GM21526 (cell line): ENCODE data around the gene SLC38A10.

Experiments used
- ATAC-seq: cut with Tn5 transposase; IDR thresholded peaks from one replicate; pipeline ENCODE4 v1.9.1; 2021; ENCODE audit warnings: moderate library complexity; ENCODE audit not compliant: unreplicated experiment, low FRiP score

SLC38A10 gene

GRCh38 chr17:81331527-81332043 lies 36.5 kb upstream of the SLC38A10 start:
- ATAC-seq, result no peak

DNA sequence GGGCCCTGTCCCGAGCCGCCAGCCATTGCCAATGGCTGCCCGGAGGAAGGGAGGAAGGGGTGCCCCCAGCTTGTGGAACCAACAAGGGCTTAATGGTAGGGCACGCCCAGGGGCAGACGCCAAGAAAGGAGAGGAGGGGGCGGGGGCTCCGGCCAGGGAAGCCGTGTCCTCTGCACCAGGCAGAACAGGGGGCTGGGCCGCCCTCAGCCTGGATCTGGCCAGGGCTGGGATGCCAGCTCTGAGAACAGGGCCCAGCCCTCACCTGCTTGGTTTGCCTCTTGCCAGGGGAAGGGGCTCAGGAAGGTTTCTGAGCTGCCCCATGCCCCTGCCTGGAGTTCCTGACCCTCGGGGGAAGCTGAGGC lies 35.8 kb upstream of the SLC38A10 start:
- no peak for ATAC-seq

DNA sequence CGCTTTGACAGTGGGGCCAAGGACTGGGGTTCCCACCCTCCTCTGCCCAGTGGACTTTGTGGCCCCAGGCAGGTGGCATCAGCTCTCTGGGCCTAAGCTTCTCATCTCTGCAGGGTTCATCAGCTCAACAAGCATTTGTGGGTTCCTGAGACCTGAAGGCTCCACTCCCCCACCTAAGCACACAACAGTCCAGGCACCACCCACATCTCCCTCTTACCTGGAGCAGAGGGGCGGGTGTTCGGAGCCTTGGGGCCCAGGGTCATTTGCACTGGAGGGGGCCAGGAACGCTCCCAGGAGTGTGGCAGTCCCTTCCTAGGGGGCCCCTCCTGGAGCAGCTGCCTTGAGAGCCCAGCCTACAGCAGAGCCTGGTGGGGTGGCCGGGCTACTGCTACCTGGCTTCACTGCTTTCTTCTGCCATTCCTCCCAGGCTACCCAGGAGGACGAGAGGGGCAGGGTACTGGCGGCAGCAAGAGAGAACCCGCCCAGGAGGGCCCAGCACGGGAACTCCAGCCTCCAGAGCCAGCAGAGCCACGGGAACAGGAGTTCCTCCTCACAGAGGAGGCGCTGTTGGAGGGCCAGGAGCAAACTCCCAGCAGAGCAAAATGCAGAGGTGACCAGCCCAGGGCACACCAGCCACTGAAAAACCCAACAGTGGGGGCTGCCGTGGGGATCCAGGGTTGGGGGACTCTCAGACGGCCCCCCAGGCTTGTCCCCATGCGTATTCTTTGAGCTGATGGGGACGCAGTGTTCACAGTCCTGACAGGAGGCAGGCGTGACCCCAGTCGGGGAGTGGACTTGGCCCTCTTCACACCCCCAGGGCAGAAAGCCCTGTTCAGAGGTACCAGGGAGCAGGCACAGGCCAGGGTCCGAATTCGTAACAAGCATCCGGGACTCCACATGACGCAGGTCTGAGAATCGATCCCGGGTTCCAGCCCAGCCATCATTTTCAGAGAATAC lies 35.1 kb upstream of the SLC38A10 start:
- no peak for ATAC-seq

GRCh38 chr17:81328978-81329926 lies 34.1 kb upstream of the SLC38A10 start:
- ATAC-seq, result no peak

GRCh38 chr17:81328489-81328888 lies 33.4 kb upstream of the SLC38A10 start:
- no peak for ATAC-seq

DNA sequence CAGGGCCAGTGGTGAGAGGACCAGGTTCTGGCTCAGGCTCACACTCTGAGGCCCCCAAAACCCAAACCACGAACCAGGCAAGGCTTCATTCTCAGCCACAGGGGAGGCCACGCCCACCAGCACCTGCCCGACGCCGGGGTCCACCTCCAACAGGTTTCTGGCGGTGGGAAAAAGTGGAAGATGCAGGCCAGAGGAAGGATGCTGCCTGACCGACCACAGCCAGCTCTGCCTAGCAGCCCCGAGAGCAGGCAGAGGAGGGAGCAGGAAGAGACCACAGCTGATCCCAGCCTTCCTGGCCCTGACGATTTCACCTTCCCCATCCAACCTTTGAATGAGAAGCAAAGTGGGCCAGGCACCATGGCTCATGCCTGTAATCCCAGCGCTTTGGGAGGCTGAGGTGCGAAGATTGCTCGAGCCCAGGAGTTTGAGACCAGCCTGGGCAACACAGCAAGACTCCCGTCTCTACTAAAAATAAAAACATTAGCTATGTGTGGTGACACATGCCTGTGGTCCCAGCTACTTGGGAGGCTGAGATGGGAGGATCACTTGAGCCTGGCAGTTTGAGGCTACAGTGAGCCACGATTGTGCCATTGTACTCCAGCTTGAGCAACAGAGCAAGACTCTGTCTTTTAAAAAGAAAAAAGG lies 30.7 kb upstream of the SLC38A10 start:
- ATAC-seq, result no peak

DNA sequence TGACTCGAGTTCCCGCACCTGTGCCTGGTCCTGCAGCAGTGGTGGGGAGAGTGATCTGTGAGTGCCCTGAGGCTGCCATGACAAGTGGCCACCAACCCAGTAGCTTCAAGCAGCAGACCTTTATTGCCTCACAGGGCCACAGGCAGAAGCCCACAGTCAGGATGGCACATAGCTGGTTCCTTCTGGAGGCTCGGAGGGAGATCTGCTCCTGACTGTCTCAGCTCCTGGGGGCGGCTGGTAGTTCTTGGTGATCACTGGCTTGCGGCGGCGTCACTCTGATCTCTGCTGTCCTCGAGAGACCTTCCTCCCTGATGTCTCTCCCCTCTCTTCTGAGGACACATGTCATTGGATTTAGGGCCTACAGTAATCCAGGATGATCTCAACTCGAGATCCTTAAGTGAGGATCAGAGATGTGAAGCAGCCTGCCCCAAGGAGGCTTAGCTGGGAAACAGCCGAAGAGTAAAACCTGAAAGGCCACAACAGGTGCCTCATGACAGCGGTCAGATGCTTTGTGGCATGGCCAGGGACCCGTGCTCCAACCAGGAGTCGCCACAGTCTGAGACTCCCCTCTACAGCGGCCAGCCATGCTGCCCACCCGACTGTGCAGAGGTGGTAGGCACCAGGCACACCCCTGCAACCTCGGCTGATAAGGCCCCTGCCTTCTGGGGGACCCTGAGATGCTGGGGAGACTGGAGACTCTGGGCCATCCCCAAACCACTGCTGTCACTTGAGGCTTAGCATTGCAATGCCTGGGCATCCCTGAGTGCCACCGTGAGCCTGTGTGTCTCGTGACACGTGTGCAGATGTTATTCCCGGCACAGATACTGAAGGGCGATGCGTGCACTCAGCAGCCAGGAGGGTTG lies 30.0 kb upstream of the SLC38A10 start:
- no peak for ATAC-seq

DNA sequence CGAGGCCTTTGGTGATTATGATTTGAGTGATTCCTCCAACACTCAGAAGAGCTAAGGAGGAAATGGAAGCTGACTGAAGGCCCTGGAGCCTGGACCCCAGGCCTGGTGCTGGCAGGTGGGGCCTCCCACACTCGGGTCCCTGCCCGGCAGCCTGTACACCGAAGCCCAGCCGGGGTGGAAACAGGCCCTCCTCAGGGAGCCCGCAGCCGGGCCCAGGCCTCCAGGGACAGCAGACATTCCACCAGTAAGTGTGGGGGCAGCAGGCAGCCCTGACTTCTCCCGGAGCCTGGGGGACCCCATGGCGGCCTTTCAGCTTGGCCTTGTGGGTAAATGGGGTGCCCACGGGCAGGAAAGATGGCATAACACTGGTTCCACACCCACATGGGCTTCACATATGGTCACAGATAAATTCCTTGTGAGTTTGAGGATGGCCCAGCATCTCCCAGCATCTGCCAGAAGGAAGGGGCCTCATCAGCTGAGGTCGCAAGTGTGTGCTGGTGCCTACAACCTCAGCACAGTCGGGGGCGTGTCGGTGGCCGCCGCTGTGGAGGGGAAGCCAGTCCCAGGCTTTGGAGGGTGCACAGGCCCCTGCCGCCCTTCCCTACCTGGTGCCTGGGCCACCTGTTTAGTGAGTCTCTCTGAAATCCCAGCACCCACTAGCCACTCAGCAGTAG lies 29.2 kb upstream of the SLC38A10 start:
- ATAC-seq, result no peak

DNA sequence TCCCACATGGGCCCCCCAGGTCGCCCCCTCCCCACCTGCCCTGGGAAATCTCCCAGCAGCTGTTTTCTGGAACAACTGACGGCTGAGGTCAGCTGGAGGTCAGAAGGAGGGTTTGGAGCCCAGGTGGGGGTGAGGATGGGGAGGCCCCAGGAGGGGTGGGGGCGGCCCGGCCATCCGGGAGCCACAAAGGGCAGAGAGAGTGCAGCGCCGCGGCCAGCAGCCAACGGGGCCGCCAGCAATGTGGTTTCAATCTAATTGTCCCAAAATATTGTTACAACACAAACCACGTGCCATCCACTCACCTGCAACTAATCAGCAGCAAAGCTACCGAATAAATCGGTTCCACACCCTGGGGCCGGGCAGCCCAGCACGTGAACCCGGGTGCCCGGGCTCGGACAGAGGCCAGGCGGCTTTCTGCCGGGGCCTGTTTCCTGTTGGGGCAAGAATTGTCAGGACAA lies 28.3 kb upstream of the SLC38A10 start:
- ATAC-seq, result no peak

- no peak for ATAC-seq
These were observed 27.9 kb upstream of the SLC38A10 start for GRCh38 chr17:81323083-81323369.

DNA sequence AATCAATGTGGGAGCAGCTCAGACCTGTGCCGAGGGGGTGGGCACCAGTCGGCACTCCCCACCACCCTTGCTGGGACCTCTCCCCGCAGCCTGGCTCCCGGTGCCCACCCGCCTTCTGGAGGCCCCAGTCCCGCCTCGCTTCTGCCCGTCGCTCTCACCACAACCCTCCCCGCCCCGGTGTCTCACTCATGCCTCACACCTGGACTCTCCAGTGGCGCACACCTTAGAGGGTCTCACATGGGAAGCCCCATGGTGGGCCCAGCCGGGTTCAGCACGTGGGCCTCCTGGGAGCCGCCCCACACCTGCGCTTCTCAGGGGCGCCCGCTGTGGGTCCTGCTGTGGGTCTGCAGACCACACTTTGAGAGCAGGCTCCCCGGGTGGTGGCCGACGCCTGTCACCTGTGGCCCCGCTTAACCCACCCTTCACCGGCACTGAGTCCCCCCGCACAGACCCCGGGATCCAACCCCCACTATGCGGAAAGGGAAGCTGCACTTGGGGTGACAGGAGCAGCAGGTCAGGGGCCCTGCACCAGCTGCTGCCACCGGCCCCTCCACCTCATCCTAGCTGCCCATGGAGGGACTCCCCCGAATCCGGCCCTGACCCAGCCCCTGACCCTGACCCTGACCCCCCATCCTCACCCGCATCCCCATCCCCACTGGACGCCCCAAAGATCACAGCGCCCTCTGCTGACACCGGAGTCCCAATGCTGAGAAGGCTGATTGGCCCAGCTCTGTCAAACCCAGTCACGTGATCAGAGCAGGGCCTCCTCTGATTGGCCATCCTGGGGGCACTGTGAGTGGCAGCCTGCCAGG lies 27.4 kb upstream of the SLC38A10 start:
- ATAC-seq, result no peak

DNA sequence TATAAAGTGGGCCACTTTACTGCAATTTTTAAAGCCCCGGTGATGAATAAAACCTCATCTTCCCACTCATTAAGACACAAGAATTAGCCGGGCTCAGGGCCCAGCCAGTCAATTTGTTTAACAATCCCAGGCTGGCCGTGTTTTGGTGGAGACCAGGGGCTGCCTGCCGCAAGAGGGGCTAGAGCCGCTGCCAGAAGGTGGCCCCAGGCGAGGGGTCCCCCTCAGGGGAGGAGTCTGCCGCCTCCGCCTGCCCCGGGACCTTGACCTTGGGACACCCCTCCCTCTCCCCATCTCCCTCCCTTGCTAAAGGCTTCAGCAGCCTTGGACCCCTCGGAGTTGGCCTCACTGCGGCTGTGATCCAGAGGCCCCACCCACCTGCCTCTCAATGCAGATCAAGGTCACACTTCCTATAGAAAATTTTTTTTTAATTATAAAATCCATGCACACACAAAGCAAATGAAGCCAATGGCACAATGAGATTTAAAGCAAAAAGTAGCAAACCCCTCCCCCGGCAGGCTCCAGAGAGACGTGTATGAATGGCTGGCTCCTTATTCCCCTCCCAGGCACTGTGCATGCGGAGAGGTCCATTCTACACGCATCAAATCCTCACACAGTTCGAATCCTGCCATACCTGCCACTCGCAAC lies 23.0 kb upstream of the SLC38A10 start:
- ATAC-seq, result no peak

GRCh38 chr17:81317530-81317821 lies 22.4 kb upstream of the SLC38A10 start:
- ATAC-seq, result no peak

DNA sequence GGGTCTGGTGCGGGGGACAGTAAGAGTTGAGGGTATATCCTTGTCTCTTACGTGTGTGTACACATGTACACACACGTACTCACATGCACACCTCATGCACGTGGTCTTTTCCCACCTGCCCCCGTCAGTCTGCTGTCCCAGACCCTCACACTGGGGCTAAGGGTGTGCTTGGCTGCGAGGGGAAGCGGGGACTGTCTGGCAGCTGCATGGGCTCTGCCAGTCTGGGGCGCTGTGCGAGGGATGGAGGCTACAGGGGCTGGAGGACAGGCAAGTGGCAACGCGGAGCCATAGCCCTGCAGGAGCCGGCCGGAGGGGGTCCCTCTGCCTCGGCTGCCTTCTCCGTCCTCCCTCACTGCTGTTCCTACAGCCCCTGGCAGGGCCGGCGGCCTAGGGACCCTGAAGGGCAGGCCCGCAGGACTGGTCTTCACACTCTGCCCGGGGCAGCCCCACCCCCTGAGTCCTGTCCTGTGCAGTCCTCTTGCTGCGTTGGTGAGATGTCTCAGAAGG lies 20.8 kb upstream of the SLC38A10 start:
- no peak for ATAC-seq

DNA sequence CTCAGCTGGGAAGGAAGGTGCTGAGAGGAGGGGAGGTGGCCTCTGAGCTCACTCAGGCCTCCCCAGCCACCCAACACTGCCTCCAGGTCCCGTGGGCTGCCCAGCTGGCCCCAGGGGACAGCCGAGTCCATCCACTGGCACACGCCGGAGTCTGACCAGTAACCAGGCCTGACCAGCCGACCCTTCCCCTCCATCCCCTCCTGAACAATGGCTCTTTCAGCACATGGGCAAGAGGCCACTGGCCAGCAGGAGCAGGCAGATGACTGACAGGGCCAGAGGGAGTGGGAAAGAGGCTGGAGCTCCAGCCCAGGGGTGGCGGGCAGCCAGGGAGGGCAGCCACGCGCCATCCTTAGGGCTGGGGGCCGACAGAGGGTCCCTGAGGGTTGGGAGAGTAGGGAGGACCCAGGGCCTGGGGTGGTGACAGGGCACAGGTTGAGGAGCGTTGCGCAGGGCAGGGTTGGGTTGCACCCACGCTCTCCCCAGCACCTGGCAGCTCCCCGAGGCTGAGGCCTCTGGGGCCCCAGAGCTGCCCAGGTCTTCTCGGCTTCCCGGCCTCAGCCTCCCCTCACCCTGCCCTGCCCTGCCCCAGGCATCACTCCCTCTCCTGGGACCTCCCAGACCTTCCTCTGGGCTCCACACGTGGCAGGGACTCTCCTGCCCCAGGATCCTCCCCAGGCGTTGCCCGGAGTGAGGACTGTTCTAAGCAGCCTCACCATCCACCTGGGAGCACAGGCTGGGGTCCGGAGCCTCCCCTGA lies 20.2 kb upstream of the SLC38A10 start:
- no peak for ATAC-seq

DNA sequence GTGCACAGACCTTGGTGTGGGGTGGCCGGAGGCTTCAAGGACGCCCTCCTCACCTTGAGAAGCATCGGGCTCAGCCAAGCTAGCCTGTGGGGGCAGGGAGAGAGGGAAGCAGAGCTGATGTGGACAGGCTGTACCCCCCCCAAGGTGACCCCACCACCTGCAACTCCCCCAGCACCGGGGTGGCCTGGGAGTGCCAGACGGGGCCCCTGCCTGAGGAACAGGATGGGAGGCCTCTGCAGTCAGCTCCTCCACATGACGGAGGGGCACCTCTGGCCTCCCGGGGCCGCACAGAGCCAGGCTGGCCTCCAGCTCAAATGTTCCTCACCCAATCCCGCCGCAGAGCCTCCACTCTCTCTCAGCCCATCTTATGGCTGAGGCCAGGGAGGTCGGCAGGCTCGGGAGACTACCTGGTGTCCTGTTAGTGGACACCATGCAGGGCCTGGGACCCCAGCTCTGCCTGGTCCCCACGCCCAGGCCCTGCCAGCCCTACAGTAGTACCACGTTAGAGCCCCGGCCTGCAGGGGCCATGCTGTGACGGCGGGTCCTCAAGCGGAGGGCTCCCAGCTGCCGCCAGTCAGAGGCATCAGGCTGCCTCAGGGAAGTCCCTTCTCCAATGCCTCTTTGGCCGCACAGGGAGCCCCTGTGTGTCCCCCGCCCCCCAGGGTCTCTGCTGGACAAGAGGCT lies 19.4 kb upstream of the SLC38A10 start:
- no peak for ATAC-seq
